Measurements from ENCODE around the gene KIAA1671. TPM values are rescaled to one million over a fixed set of nuclear protein-coding genes. Genes with fewer than 3 reads are reported as not detected.

KIAA1671 gene
- polyA plus RNA-seq, 3 donors, result not detected

DNA sequence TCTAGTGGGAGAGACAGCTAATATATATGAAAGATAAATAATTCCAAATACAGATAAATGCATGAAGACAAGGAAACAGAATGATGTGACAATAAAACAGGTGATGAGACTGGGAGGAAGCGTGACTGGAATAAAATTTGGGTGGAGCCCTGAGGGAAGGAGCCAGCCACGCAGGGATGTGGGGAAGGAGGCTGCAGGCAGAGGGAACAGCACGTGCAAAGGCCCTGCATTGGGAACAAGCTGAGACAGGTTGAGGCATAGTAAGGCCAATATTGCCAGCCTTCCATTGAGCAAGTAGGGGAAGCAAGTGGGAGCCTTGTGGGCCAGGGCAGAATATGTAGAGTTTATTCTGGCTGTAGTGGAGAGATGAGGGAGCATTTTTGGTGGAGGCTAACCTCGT is 139.6 kb downstream of the KIAA1671 start:
- H3K27ac ChIP-seq (ENCODE audit: low read depth in 1 of 2, low read length in 2 of 2), result no peak overlapping the region
- no peaks in the 10 kb centered on the region for H3K27me3 ChIP-seq (ENCODE audit: control insufficient read depth in 2 of 2, insufficient read depth in 2 of 2, low read length in 2 of 2)
- H4K20me1 ChIP-seq (ENCODE audit: insufficient read depth, low read length), result no peaks in the 10 kb centered on the region
- intact Hi-C loops (cut with micrococcal nuclease), result no loop called here
- no peaks in the 10 kb centered on the region for H3K36me3 Mint-ChIP-seq
- H3K4me1 ChIP-seq (ENCODE audit: control insufficient read depth in 1 of 2, insufficient read depth in 2 of 2, low read length in 2 of 2), result no peaks in the 10 kb centered on the region
- H3K27ac Mint-ChIP-seq, result no peak overlapping the region
- 94% methylated on average over 4 of the region's 4 CpGs for WGBS (ENCODE audit: insufficient coverage)
- H2AFZ ChIP-seq (ENCODE audit: insufficient read depth, low read depth, low read length, poor library complexity, severe bottlenecking), result no peak overlapping the region
- TF ChIP-seq, protein P1, sequence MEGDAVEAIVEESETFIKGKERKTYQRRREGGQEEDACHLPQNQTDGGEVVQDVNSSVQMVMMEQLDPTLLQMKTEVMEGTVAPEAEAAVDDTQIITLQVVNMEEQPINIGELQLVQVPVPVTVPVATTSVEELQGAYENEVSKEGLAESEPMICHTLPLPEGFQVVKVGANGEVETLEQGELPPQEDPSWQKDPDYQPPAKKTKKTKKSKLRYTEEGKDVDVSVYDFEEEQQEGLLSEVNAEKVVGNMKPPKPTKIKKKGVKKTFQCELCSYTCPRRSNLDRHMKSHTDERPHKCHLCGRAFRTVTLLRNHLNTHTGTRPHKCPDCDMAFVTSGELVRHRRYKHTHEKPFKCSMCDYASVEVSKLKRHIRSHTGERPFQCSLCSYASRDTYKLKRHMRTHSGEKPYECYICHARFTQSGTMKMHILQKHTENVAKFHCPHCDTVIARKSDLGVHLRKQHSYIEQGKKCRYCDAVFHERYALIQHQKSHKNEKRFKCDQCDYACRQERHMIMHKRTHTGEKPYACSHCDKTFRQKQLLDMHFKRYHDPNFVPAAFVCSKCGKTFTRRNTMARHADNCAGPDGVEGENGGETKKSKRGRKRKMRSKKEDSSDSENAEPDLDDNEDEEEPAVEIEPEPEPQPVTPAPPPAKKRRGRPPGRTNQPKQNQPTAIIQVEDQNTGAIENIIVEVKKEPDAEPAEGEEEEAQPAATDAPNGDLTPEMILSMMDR (IDR thresholded peaks at IDR 0.05), result no peak
- H3K4me3 ChIP-seq (replicated peaks in 1 of 3; ENCODE audit: low read depth in 2 of 3, low read length in 3 of 3), result no peak overlapping the region
- no peak overlapping the region for H3K4me2 ChIP-seq (replicated peaks; ENCODE audit: extremely low read depth, low read length, poor library complexity, severe bottlenecking)
- H3K9me3 ChIP-seq (replicated peaks in 1 of 2; ENCODE audit: control insufficient read depth in 1 of 2, insufficient read depth in 1 of 2, low read length in 2 of 2), result no peaks in the 10 kb centered on the region
- H3K79me2 ChIP-seq (ENCODE audit: insufficient read depth, low read length), result no peaks in the 10 kb centered on the region
- H3K9me3 Mint-ChIP-seq, result no peaks in the 10 kb centered on the region
- H3K4me3 Mint-ChIP-seq, result no peak overlapping the region
- no peaks in the 10 kb centered on the region for H3K36me3 ChIP-seq (replicated peaks in 1 of 2; ENCODE audit: control insufficient read depth in 1 of 2, insufficient read depth in 2 of 2, low read length in 2 of 2)
- no peak for DNase-seq
- H3K9ac ChIP-seq (ENCODE audit: insufficient read depth, low read length, poor library complexity, severe bottlenecking), result no peak overlapping the region
- no peaks in the 10 kb centered on the region for H3K4me1 Mint-ChIP-seq
- peaks cover 0 to 10% (median 4%) of the 10 kb centered on the region in 3 donors for H3K27me3 Mint-ChIP-seq (ENCODE audit: low read depth in 3 of 3)

DNA sequence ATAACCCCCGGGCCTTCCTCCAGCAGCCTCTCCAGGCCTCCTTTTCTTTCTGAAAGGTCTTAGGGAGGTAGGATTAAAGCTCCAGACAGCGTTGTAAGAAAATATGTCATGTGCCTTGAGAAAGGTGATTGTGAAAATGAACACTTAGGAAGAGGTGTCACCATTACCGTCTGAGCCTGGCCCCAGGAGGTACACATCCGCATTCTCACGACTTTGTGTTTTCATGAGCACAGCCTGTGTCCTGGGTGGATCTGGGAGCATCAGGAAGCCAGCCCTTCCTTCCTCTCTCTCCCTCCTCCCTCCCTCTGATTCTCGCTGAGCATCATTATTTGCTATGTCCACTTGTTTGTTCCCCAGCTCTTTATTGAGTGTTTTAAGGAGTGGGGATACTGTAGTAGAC is 142.1 kb downstream of the KIAA1671 start:
- Mint-ChIP-seq H3K4me1 (no peaks in the 10 kb centered on the region), H3K4me3 (no peak overlapping the region), H3K27me3 (ENCODE audit: low read depth in 3 of 3) (peaks cover 2 to 10% (median 5%) of the 10 kb centered on the region in 3 donors), H3K27ac (no peak overlapping the region), H3K9me3 (no peaks in the 10 kb centered on the region), H3K36me3 (no peaks in the 10 kb centered on the region)
- no peaks in the 10 kb centered on the region for H3K4me1 ChIP-seq (ENCODE audit: control insufficient read depth in 1 of 2, insufficient read depth in 2 of 2, low read length in 2 of 2)
- no peak overlapping the region for H3K9ac ChIP-seq (ENCODE audit: insufficient read depth, low read length, poor library complexity, severe bottlenecking)
- H3K4me2 ChIP-seq (replicated peaks; ENCODE audit: extremely low read depth, low read length, poor library complexity, severe bottlenecking), result no peak overlapping the region
- no peaks in the 10 kb centered on the region for H3K79me2 ChIP-seq (ENCODE audit: insufficient read depth, low read length)
- no peaks in the 10 kb centered on the region for H4K20me1 ChIP-seq (ENCODE audit: insufficient read depth, low read length)
- H2AFZ ChIP-seq (ENCODE audit: insufficient read depth, low read depth, low read length, poor library complexity, severe bottlenecking), result no peak overlapping the region
- no peak overlapping the region for H3K27ac ChIP-seq (ENCODE audit: low read depth in 1 of 2, low read length in 2 of 2)
- intact Hi-C loops (cut with micrococcal nuclease), result no loop called here
- no peak for DNase-seq
- WGBS (ENCODE audit: insufficient coverage), result 88% methylated on average over 4 of the region's 6 CpGs
- no peaks in the 10 kb centered on the region for H3K36me3 ChIP-seq (replicated peaks in 1 of 2; ENCODE audit: control insufficient read depth in 1 of 2, insufficient read depth in 2 of 2, low read length in 2 of 2)
- TF ChIP-seq, protein P1 (IDR thresholded peaks at IDR 0.05), result no peak
- no peak overlapping the region for H3K4me3 ChIP-seq (replicated peaks in 1 of 3; ENCODE audit: low read depth in 2 of 3, low read length in 3 of 3)
- H3K27me3 ChIP-seq (ENCODE audit: control insufficient read depth in 2 of 2, insufficient read depth in 2 of 2, low read length in 2 of 2), result no peaks in the 10 kb centered on the region
- H3K9me3 ChIP-seq (replicated peaks in 1 of 2; ENCODE audit: control insufficient read depth in 1 of 2, insufficient read depth in 1 of 2, low read length in 2 of 2), result no peaks in the 10 kb centered on the region

Measured in CD14-positive monocyte (primary cell).